Endothelial cell of umbilical vein (primary cell): Measurements from ENCODE around the gene HDDC2. TPM values are rescaled to one million over a fixed set of nuclear protein-coding genes. Genes with fewer than 3 reads are reported as not detected.

Experiments
- BruUV-seq: library from RNA; stranded (reverse); fragments of 400-500 nt; replicated peaks from 2 replicates; lab custom pipeline; 2021; lab: Mats Ljungman, UMichigan
- CTCF ChIA-PET: fragments of 300-600, 350-600 bp; sonication (Branson Sonifier 250); formaldehyde crosslinking; loops from one replicate; lab custom pipeline; 2021; ENCODE audit warnings: antibody characterized with exemption, inconsistent platforms; lab: Charles Lee
- POLR2A ChIA-PET: fragments of 300-600, 350-600 bp; sonication (Branson Sonifier 250); formaldehyde crosslinking; loops from one replicate; lab custom pipeline; 2021; ENCODE audit warnings: antibody characterized with exemption, inconsistent platforms; lab: Charles Lee
- DNase-seq: peaks from one replicate; pipeline ENCODE4 v3.0.0-alpha.2; 2011; ENCODE audit warnings: low read depth, low spot score
- FAIRE-seq: peaks from 2 replicates; lab custom pipeline; 2011; peaks lifted over from hg19 to GRCh38; lab: Jason Lieb, UNC
- H2AFZ ChIP-seq: 2 replicates; pipeline ENCODE4 v1.6.0; 2012; ENCODE audit warnings: low read depth, low read length, control low read depth, inconsistent platforms
- H3K27ac ChIP-seq: 2 replicates; pipeline ENCODE4 v1.5.1; 2011; ENCODE audit warnings: low read depth, mild to moderate bottlenecking, control low read depth, low read length, moderate library complexity; ENCODE audit not compliant: insufficient read depth
- H3K27me3 ChIP-seq, 2 experiments: 2 replicates each; pipeline versions ENCODE4 v1.6.0 to v1.6.1; 2011; ENCODE audit warnings: low read length in 2 of 2, mixed read lengths in 1 of 2; ENCODE audit not compliant: control insufficient read depth in 2 of 2, insufficient read depth in 2 of 2
- H3K36me3 ChIP-seq, 2 experiments: 2 replicates in 1 of 2; 3 replicates in 1 of 2; pipeline ENCODE4 v1.5.1; 2011; ENCODE audit warnings: low read length in 2 of 2, mild to moderate bottlenecking in 1 of 2, moderate library complexity in 1 of 2; ENCODE audit not compliant: control insufficient read depth in 2 of 2, insufficient read depth in 2 of 2; ENCODE audit errors: extremely low read depth in 1 of 2
- H3K4me1 ChIP-seq: 3 replicates; pipeline ENCODE4 v1.5.1; 2011; ENCODE audit warnings: mild to moderate bottlenecking, low read length; ENCODE audit not compliant: control insufficient read depth, insufficient read depth; ENCODE audit errors: extremely low read depth
- H3K4me2 ChIP-seq: 2 replicates; pipeline ENCODE4 v1.6.1; 2011; ENCODE audit warnings: low read length, control low read depth, mixed read lengths; ENCODE audit not compliant: insufficient read depth
- H3K4me3 ChIP-seq, 3 experiments: fragments of 200-600 bp in 1 of 3; sonication (generic), shearing (Covaris generic) in 1 of 3; replicated peaks in 1 of 3; 2 replicates each; pipeline ENCODE4 v1.5.1; 2011 to 2016; ENCODE audit warnings: control low read depth in 3 of 3, low read length in 3 of 3, mild to moderate bottlenecking in 2 of 3, inconsistent platforms in 1 of 3, low read depth in 1 of 3, moderate library complexity in 1 of 3; ENCODE audit not compliant: insufficient read depth in 1 of 3
- H3K79me2 ChIP-seq: 2 replicates; pipeline ENCODE4 v1.6.0; 2012; ENCODE audit warnings: low read length, inconsistent platforms; ENCODE audit not compliant: control insufficient read depth, insufficient read depth
- H3K9ac ChIP-seq: replicated peaks from 2 replicates; pipeline ENCODE3; 2011; ENCODE audit warnings: low read length, control low read depth; ENCODE audit not compliant: insufficient read depth; ENCODE audit errors: extremely low read depth
- H3K9me1 ChIP-seq: replicated peaks from 3 replicates; pipeline ENCODE4 v1.6.0; 2011; ENCODE audit warnings: mild to moderate bottlenecking, low read length; ENCODE audit not compliant: control insufficient read depth, insufficient read depth; ENCODE audit errors: extremely low read depth
- H3K9me3 ChIP-seq: replicated peaks from 2 replicates; pipeline ENCODE4 v1.5.1; 2012; ENCODE audit warnings: low read length, inconsistent platforms; ENCODE audit not compliant: control insufficient read depth, insufficient read depth
- H4K20me1 ChIP-seq: replicated peaks from 2 replicates; pipeline ENCODE3; 2011; ENCODE audit warnings: mild to moderate bottlenecking, low read length; ENCODE audit not compliant: control insufficient read depth, insufficient read depth; ENCODE audit errors: extremely low read depth
- EZH2 ChIP-seq: IDR thresholded peaks from 2 replicates; pipeline ENCODE4 v1.6.1; 2012; ENCODE audit warnings: borderline replicate concordance, low read depth, mild to moderate bottlenecking, moderate library complexity, low read length, inconsistent platforms; ENCODE audit not compliant: severe bottlenecking
- FOS ChIP-seq: IDR thresholded peaks from 2 replicates; pipeline ENCODE4 v1.6.1; 2011; ENCODE audit warnings: mild to moderate bottlenecking, low read length, moderate library complexity, borderline replicate concordance; ENCODE audit not compliant: insufficient read depth
- GATA2 ChIP-seq: IDR thresholded peaks from 2 replicates; pipeline ENCODE4 v1.7.0; 2011; ENCODE audit warnings: low read depth, mild to moderate bottlenecking, moderate library complexity, mixed read lengths, low read length; ENCODE audit not compliant: insufficient read length, insufficient read depth
- JUN ChIP-seq: IDR thresholded peaks from 2 replicates; pipeline ENCODE4 v1.6.1; 2011; ENCODE audit warnings: borderline replicate concordance, low read depth; ENCODE audit not compliant: insufficient read length, insufficient read depth
- MAX ChIP-seq: IDR thresholded peaks from 2 replicates; pipeline ENCODE4 v1.6.1; 2011; ENCODE audit not compliant: insufficient read depth, insufficient read length
- MYC ChIP-seq: IDR thresholded peaks from one replicate; pipeline ENCODE4 v1.6.1; 2011; ENCODE audit warnings: mild to moderate bottlenecking, low read depth, low read length
- POLR2A ChIP-seq: IDR thresholded peaks from 2 replicates; pipeline ENCODE4 v1.6.1; 2012; ENCODE audit warnings: low read depth, mild to moderate bottlenecking, control low read depth, low read length
- POLR2AphosphoS5 ChIP-seq: IDR thresholded peaks from 2 replicates; pipeline ENCODE4 v1.6.1; 2012; ENCODE audit warnings: low read depth, mild to moderate bottlenecking, control low read depth, low read length, moderate library complexity; ENCODE audit not compliant: insufficient read depth
- dilution Hi-C: fragments of 300-500 bp; cut with MboI; formaldehyde crosslinking; loops from one replicate; pipeline ENCODE4 v1.15.0; 2019; ENCODE audit warnings: low sequenced_read_pairs; ENCODE audit not compliant: extremely low pct_ligation_motif_present
- intact Hi-C: fragments of 100-400 bp; cut with micrococcal nuclease; formaldehyde crosslinking; loops from one replicate; pipeline ENCODE4 v1.10.0; 2022
- polyA plus RNA-seq, 4 experiments: library from polyadenylated mRNA; depleted of rRNA in 3 of 4; stranded (reverse) in 3 of 4; unstranded in 1 of 4; fragments of >200 nt; gene quantifications; 2 replicates each; pipeline versions ENCODE4 v1.2.1 to v1.2.3, GENCODE V29; 2011 to 2012; ENCODE audit warnings: missing spikeins in 1 of 4
- total RNA-seq: library from RNA; stranded (reverse); gene quantifications from 2 replicates; pipeline ENCODE4 v1.2.3, GENCODE V29; 2021
- TF ChIP-seq, protein P1 (sequence below), 2 donors: IDR thresholded peaks; 1 replicate in 1 of 2; 2 replicates in 1 of 2; pipeline ENCODE4 v1.5.1; 2011; ENCODE audit warnings: low read length in 2 of 2, mild to moderate bottlenecking in 2 of 2, moderate library complexity in 2 of 2, control low read depth in 1 of 2, inconsistent platforms in 1 of 2, low read depth in 1 of 2; ENCODE audit not compliant: insufficient read depth in 1 of 2; ENCODE audit errors: extremely low read depth in 1 of 2

Gene HDDC2
- total and polyA plus RNA-seq, 2 donors (not counting 3 experiments of a cell fraction or from before 2014, with no cell fraction given), result 12.6 to 13.6 TPM

- DNase-seq (no peak), FAIRE-seq (no peak)
- H3K27ac ChIP-seq, result no peak overlapping the region
- no peaks in the 10 kb centered on the region for H4K20me1 ChIP-seq
- H3K79me2 ChIP-seq, result no peaks in the 10 kb centered on the region
- no peak overlapping the region for H3K4me2 ChIP-seq
- H3K4me1 ChIP-seq, result no peaks in the 10 kb centered on the region
- dilution Hi-C loops, result no loop called here
- no peak overlapping the region for H2AFZ ChIP-seq
- no TSS peak for BruUV-seq
- ChIA-PET POLR2A (no interaction called here), CTCF (no interaction called here)
- H3K27me3 ChIP-seq, result peaks cover 8 to 9% of the 10 kb centered on the region in 2 experiments
- H3K9me1 ChIP-seq, result no peaks in the 10 kb centered on the region
- H3K9ac ChIP-seq, result no peak overlapping the region
- H3K4me3 ChIP-seq, result no peak overlapping the region
- TF ChIP-seq EZH2 (no peak), JUN (no peak), FOS (no peak), POLR2A (no peak), POLR2AphosphoS5 (no peak), MAX (no peak), GATA2 (no peak), MYC (no peak)
- TF ChIP-seq, protein P1, sequence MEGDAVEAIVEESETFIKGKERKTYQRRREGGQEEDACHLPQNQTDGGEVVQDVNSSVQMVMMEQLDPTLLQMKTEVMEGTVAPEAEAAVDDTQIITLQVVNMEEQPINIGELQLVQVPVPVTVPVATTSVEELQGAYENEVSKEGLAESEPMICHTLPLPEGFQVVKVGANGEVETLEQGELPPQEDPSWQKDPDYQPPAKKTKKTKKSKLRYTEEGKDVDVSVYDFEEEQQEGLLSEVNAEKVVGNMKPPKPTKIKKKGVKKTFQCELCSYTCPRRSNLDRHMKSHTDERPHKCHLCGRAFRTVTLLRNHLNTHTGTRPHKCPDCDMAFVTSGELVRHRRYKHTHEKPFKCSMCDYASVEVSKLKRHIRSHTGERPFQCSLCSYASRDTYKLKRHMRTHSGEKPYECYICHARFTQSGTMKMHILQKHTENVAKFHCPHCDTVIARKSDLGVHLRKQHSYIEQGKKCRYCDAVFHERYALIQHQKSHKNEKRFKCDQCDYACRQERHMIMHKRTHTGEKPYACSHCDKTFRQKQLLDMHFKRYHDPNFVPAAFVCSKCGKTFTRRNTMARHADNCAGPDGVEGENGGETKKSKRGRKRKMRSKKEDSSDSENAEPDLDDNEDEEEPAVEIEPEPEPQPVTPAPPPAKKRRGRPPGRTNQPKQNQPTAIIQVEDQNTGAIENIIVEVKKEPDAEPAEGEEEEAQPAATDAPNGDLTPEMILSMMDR (IDR thresholded peaks at IDR 0.05; ENCODE audit: extremely low read depth in 1 of 2, insufficient read depth in 1 of 2, low read depth in 1 of 2, low read length in 2 of 2), result no peak
- intact Hi-C loops, result no loop called here
- H3K9me3 ChIP-seq, result no peaks in the 10 kb centered on the region
- H3K36me3 ChIP-seq, result no peaks in the 10 kb centered on the region
Measured at GRCh38 chr6:125340175-125340835, 38.5 kb upstream of the HDDC2 start.
